Measurements from ENCODE around the gene PPME1. TPM values are rescaled to one million over a fixed set of nuclear protein-coding genes. Genes with fewer than 3 reads are reported as not detected.

PPME1 gene
- total RNA-seq, 1 experiment from 2014 or later = 68.3 TPM

DNA sequence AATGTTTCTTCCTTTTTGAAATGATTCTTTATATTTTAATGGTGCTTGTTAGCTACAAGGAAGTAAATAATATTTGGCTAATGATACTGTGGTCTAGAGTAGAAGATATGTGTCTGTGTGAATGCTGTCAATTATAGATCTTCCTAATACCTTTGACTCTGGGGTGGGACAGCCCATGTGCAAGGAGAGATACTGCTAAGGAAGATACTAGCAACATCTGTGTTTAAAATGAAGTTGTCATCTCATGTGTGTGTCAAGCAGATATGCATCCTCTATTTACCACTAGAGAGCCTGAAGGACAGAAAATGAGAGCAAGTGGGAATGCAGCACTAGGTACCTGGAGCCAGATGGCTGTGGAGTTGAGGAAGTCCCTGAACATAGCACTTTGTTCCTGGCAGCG, 34.1 kb downstream of the PPME1 start:
- Histone ChIP-seq H3K27ac (ENCODE audit: low read depth, low read length) (no peak overlapping the region), H3K4me2 (ENCODE audit: low read length) (no peak overlapping the region), H3K36me3 (ENCODE audit: control insufficient read depth in 1 of 2, insufficient read depth in 2 of 2, low read length in 2 of 2) (peaks cover 2 to 16% of the 10 kb centered on the region in 2 experiments), H4K20me1 (ENCODE audit: insufficient read depth) (no peaks in the 10 kb centered on the region), H3K4me1 (ENCODE audit: control insufficient read depth in 1 of 2, insufficient read depth in 2 of 2, low read length in 2 of 2) (no peaks in the 10 kb centered on the region), H3K9me2 (ENCODE audit: insufficient read depth) (no peaks in the 10 kb centered on the region), H3K4me3 (replicated peaks in 1 of 2; ENCODE audit: low read depth in 1 of 2, low read length in 2 of 2) (no peak overlapping the region), H3K9me3 (ENCODE audit: control insufficient read depth in 1 of 2, insufficient read depth in 1 of 2, low read depth in 1 of 2, low read length in 2 of 2) (no peaks in the 10 kb centered on the region), H3K27me3 (ENCODE audit: insufficient read depth, low read length) (no peaks in the 10 kb centered on the region), H3K79me2 (ENCODE audit: insufficient read depth, low read length) (peaks cover 28% of the 10 kb centered on the region), H2AFZ (ENCODE audit: low read depth, low read length, poor library complexity, severe bottlenecking) (no peak overlapping the region), H3K9ac (ENCODE audit: low read length) (no peak overlapping the region)
- ChIA-PET CTCF (no interaction called here), POLR2A (no interaction called here), RAD21 (ENCODE audit: low non-redundant PET in 1 of 2, low total read pairs in 2 of 2, uncharacterized antibody in 2 of 2, unreplicated experiment in 2 of 2) (no interaction called here)
- intact Hi-C loops (cut with micrococcal nuclease) = loop anchor here (10.0 kb wide), 1 partner anchor 240 kb away; no protein-coding TSS in a partner anchor
- ATAC-seq = no peak
- TF ChIP-seq FOSL1 (IDR thresholded peaks at IDR 0.05; ENCODE audit: low read depth) = no peak
- TF ChIP-seq EGR1 (IDR thresholded peaks at IDR 0.05; ENCODE audit: low read depth) = no peak
- TF ChIP-seq TCF7L2 (IDR thresholded peaks at IDR 0.05; ENCODE audit: borderline replicate concordance, extremely low read depth, insufficient read depth, insufficient read length) = no peak
- DNase-seq (ENCODE audit: low read depth, low spot score) = no peak
- no TSS peak for BruUV-seq (replicated peaks)

DNA sequence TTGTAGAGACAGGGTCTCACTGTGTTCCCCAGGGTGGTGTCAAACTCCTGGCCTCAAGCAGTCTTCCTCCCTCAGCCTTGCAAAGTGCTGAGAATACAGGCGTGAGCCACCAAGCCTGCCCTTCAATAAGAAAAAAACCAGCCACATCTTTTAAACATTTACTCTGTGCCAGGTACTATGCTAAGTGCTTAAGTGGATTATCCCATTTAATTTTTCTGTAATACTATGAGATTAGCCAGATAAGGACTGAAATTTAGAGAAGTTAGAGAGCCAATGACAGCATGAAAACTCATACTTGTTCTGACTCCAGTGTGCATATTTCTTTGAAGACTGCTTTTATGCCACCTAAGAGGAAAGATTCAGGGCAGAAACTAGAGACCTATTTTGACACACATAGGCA, 35.7 kb downstream of the PPME1 start:
- Histone ChIP-seq H4K20me1 (ENCODE audit: insufficient read depth) (no peaks in the 10 kb centered on the region), H3K36me3 (ENCODE audit: control insufficient read depth in 1 of 2, insufficient read depth in 2 of 2, low read length in 2 of 2) (peaks cover 2 to 16% of the 10 kb centered on the region in 2 experiments), H3K9me2 (ENCODE audit: insufficient read depth) (no peaks in the 10 kb centered on the region), H3K4me1 (ENCODE audit: control insufficient read depth in 1 of 2, insufficient read depth in 2 of 2, low read length in 2 of 2) (no peaks in the 10 kb centered on the region), H2AFZ (ENCODE audit: low read depth, low read length, poor library complexity, severe bottlenecking) (no peak overlapping the region), H3K4me3 (replicated peaks in 1 of 2; ENCODE audit: low read depth in 1 of 2, low read length in 2 of 2) (no peak overlapping the region), H3K27me3 (ENCODE audit: insufficient read depth, low read length) (no peaks in the 10 kb centered on the region), H3K79me2 (ENCODE audit: insufficient read depth, low read length) (peaks cover 23% of the 10 kb centered on the region), H3K9ac (ENCODE audit: low read length) (no peak overlapping the region), H3K4me2 (ENCODE audit: low read length) (no peak overlapping the region), H3K9me3 (ENCODE audit: control insufficient read depth in 1 of 2, insufficient read depth in 1 of 2, low read depth in 1 of 2, low read length in 2 of 2) (no peaks in the 10 kb centered on the region), H3K27ac (ENCODE audit: low read depth, low read length) (no peak overlapping the region)
- RAD21 ChIA-PET (ENCODE audit: low non-redundant PET in 1 of 2, low total read pairs in 2 of 2, uncharacterized antibody in 2 of 2, unreplicated experiment in 2 of 2) = no interaction called here
- no peak for TF ChIP-seq YY1 (IDR thresholded peaks at IDR 0.05; ENCODE audit: extremely low read depth, insufficient replicate concordance, low read depth, low read length)
- no peak for TF ChIP-seq JUND (IDR thresholded peaks at IDR 0.05)
- no peak for TF ChIP-seq EZH2phosphoT487 (IDR thresholded peaks at IDR 0.05; ENCODE audit: borderline replicate concordance)
- TF ChIP-seq FOSL1 (IDR thresholded peaks at IDR 0.05; ENCODE audit: low read depth) = no peak
- no peak for TF ChIP-seq CTCF (IDR thresholded peaks at IDR 0.05 in 2 of 3, conservative IDR thresholded peaks at IDR 0.05 in 1 of 3; ENCODE audit: borderline replicate concordance in 1 of 3, insufficient read depth in 1 of 3, low read depth in 2 of 3, low read length in 2 of 3)
- TF ChIP-seq POLR2A (IDR thresholded peaks at IDR 0.05; ENCODE audit: borderline replicate concordance, extremely low read depth, insufficient read depth, insufficient read length) = no peak
- no peak for TF ChIP-seq SRF (IDR thresholded peaks at IDR 0.05; ENCODE audit: low read depth)
- no peak for TF ChIP-seq EZH2 (IDR thresholded peaks at IDR 0.05)
- no peak for TF ChIP-seq ZNF274 (IDR thresholded peaks at IDR 0.05; ENCODE audit: low read depth, low read length)
- TF ChIP-seq, protein P1, sequence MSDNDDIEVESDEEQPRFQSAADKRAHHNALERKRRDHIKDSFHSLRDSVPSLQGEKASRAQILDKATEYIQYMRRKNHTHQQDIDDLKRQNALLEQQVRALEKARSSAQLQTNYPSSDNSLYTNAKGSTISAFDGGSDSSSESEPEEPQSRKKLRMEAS (IDR thresholded peaks at IDR 0.05) = no peak
- no peak for TF ChIP-seq POLR2AphosphoS5 (IDR thresholded peaks at IDR 0.05; ENCODE audit: low read depth, low read length)
- ATAC-seq (no peak), DNase-seq (ENCODE audit: low read depth, low spot score) (no peak)
- no TSS peak for BruUV-seq (replicated peaks)
- POLR2A ChIA-PET = no interaction called here
- intact Hi-C loops (cut with micrococcal nuclease) = loop anchor here (10.0 kb wide), 1 partner anchor 242 kb away; no protein-coding TSS in a partner anchor
- CTCF ChIA-PET = no interaction called here
